ENCODE results near the gene C19orf73.
A peak's percentile ranks its signal among the peaks of the same experiment; 100 is the strongest.

The C19orf73 gene

GRCh38 chr19:49101160-49101559, 17.8 kb downstream of the C19orf73 start:
- no peak for DNase-seq (ENCODE audit: low read depth, low spot score)

- no peak for DNase-seq (ENCODE audit: low read depth, low spot score)
Observed at GRCh38 chr19:49098795-49099194, 20.1 kb downstream of the C19orf73 start.

GRCh38 chr19:49097453-49098288, 21.3 kb downstream of the C19orf73 start:
- DNase-seq (ENCODE audit: low read depth, low spot score) = peak; percentile 87

GRCh38 chr19:49094505-49095482, 24.1 kb downstream of the C19orf73 start:
- peak; percentile 38 for DNase-seq (ENCODE audit: low read depth, low spot score)

- no peak for DNase-seq (ENCODE audit: low read depth, low spot score)
Observed at GRCh38 chr19:49092686-49093085, 26.3 kb downstream of the C19orf73 start.

- DNase-seq (ENCODE audit: low read depth, low spot score) = no peak
Observed at GRCh38 chr19:49091391-49092038, 27.4 kb downstream of the C19orf73 start.

- no peak for DNase-seq (ENCODE audit: low read depth, low spot score)
Observed at GRCh38 chr19:49086296-49086695, 32.6 kb downstream of the C19orf73 start.

GRCh38 chr19:49085868-49086232, 33.1 kb downstream of the C19orf73 start:
- no peak for DNase-seq (ENCODE audit: low read depth, low spot score)

GRCh38 chr19:49085020-49085867, 33.7 kb downstream of the C19orf73 start, which contains the start of gene SNRNP70:
SNRNP70 (plus strand) TSS chr19:49085451; CDS start chr19:49086415, 964 bp downstream.
- peak; percentile 100 for DNase-seq (ENCODE audit: low read depth, low spot score)

GRCh38 chr19:49084206-49085019, 34.5 kb downstream of the C19orf73 start:
- no peak for DNase-seq (ENCODE audit: low read depth, low spot score)

GRCh38 chr19:49081273-49081672, 37.7 kb downstream of the C19orf73 start:
- no peak for DNase-seq (ENCODE audit: low read depth, low spot score)

- no peak for DNase-seq (ENCODE audit: low read depth, low spot score)
Observed at GRCh38 chr19:49080392-49080791, 38.6 kb downstream of the C19orf73 start.

GRCh38 chr19:49074869-49075268, 44.1 kb downstream of the C19orf73 start:
- peak; percentile 82 for DNase-seq (ENCODE audit: low read depth, low spot score)

GRCh38 chr19:49073514-49074378, 45.2 kb downstream of the C19orf73 start:
- DNase-seq (ENCODE audit: low read depth, low spot score) = peak; percentile 28

GRCh38 chr19:49071860-49072547, 46.9 kb downstream of the C19orf73 start:
- DNase-seq (ENCODE audit: low read depth, low spot score) = peak; percentile 60

- no peak for DNase-seq (ENCODE audit: low read depth, low spot score)
Observed at GRCh38 chr19:49070416-49070815, 48.5 kb downstream of the C19orf73 start.

- peak; percentile 28 for DNase-seq (ENCODE audit: low read depth, low spot score)
Observed at GRCh38 chr19:49069026-49069425, 49.9 kb downstream of the C19orf73 start.

All from astrocyte of the hippocampus (primary cell).